ENCODE results near the gene MPZ.
"Not testable (repeated sequence)": the region's sequence is repeated elsewhere in the genome, so short reads cannot be mapped to it uniquely, and the experiment has no call there.

The MPZ gene

DNA sequence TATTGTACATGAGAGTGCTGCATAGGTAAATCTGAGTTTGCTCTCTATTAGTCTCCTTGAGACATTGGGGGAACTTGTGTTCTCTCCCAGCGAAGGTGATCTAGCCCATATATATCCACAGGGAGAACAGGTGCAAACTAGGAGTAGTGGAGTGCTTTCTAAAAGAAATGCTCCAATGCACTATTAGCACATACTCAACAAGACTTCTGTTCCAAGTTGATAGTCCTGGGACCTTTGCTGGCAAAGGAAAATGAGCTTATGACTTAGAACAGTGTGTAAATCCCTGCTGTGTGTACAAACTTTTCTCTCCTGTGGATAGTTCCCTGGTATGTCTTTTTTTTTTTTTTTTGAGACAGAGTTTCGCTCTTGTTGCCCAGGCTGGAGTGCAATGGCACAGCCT is 32.4 kb upstream of the MPZ start:
- DNase-seq (ENCODE audit: low spot score) = no peak
- TF ChIP-seq, protein P1, sequence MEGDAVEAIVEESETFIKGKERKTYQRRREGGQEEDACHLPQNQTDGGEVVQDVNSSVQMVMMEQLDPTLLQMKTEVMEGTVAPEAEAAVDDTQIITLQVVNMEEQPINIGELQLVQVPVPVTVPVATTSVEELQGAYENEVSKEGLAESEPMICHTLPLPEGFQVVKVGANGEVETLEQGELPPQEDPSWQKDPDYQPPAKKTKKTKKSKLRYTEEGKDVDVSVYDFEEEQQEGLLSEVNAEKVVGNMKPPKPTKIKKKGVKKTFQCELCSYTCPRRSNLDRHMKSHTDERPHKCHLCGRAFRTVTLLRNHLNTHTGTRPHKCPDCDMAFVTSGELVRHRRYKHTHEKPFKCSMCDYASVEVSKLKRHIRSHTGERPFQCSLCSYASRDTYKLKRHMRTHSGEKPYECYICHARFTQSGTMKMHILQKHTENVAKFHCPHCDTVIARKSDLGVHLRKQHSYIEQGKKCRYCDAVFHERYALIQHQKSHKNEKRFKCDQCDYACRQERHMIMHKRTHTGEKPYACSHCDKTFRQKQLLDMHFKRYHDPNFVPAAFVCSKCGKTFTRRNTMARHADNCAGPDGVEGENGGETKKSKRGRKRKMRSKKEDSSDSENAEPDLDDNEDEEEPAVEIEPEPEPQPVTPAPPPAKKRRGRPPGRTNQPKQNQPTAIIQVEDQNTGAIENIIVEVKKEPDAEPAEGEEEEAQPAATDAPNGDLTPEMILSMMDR (IDR thresholded peaks at IDR 0.05; ENCODE audit: borderline replicate concordance, control extremely low read depth, extremely low read depth, insufficient read depth, missing control alignments) = no peak
- in situ Hi-C loops (cut with MboI; ENCODE audit: low sequenced_read_pairs, unreplicated experiment) = no loop called here

GRCh38 chr1:161335796-161336195 is 26.0 kb upstream of the MPZ start:
- TF ChIP-seq, protein P1 (IDR thresholded peaks at IDR 0.05; ENCODE audit: borderline replicate concordance, control extremely low read depth, extremely low read depth, insufficient read depth, missing control alignments) = no peak
- DNase-seq (ENCODE audit: low spot score) = no peak
- in situ Hi-C loops (cut with MboI; ENCODE audit: low sequenced_read_pairs, unreplicated experiment) = no loop called here

- DNase-seq (ENCODE audit: low spot score) = no peak
- in situ Hi-C loops (cut with MboI; ENCODE audit: low sequenced_read_pairs, unreplicated experiment) = no loop called here
- TF ChIP-seq, protein P1 (IDR thresholded peaks at IDR 0.05; ENCODE audit: borderline replicate concordance, control extremely low read depth, extremely low read depth, insufficient read depth, missing control alignments) = no peak
These were observed 23.4 kb upstream of the MPZ start for GRCh38 chr1:161333166-161333565.

- TF ChIP-seq, protein P1 (IDR thresholded peaks at IDR 0.05; ENCODE audit: borderline replicate concordance, control extremely low read depth, extremely low read depth, insufficient read depth, missing control alignments) = no peak
- no peak for DNase-seq (ENCODE audit: low spot score)
- in situ Hi-C loops (cut with MboI; ENCODE audit: low sequenced_read_pairs, unreplicated experiment) = no loop called here
These were observed 20.6 kb upstream of the MPZ start for GRCh38 chr1:161330346-161330745.

GRCh38 chr1:161324020-161324419 is 14.3 kb upstream of the MPZ start:
- in situ Hi-C loops (cut with MboI; ENCODE audit: low sequenced_read_pairs, unreplicated experiment) = no loop called here
- TF ChIP-seq, protein P1 (IDR thresholded peaks at IDR 0.05; ENCODE audit: borderline replicate concordance, control extremely low read depth, extremely low read depth, insufficient read depth, missing control alignments) = no peak
- no peak for DNase-seq (ENCODE audit: low spot score)

GRCh38 chr1:161315841-161316674 is 6.3 kb upstream of the MPZ start:
- in situ Hi-C loops (cut with MboI; ENCODE audit: low sequenced_read_pairs, unreplicated experiment); DNase-seq (ENCODE audit: low spot score): not testable (repeated sequence)

GRCh38 chr1:161314201-161314981 is 4.6 kb upstream of the MPZ start, which contains the start of gene SDHC:
TSS of gene SDHC (plus strand) at chr1:161314381. CDS start at chr1:161314406, 25 bp downstream.
- in situ Hi-C loops (cut with MboI; ENCODE audit: low sequenced_read_pairs, unreplicated experiment) = no loop called here
- DNase-seq (ENCODE audit: low spot score) = peak; percentile 95
- TF ChIP-seq, protein P1 (IDR thresholded peaks at IDR 0.05; ENCODE audit: borderline replicate concordance, control extremely low read depth, extremely low read depth, insufficient read depth, missing control alignments) = peak; percentile 20
